Effector memory CD8-positive, alpha-beta T cell (primary cell): Measurements from ENCODE around the gene KAT8.

Experiments used
- ATAC-seq: fragments of 150-1000 bp; cut with Tn5 transposase; replicated peaks from 2 replicates; pipeline ENCODE4 v1.10.0; 2021; ENCODE audit warnings: mild to moderate bottlenecking, moderate library complexity
- DNase-seq, 3 experiments: peaks; one replicate each; pipeline ENCODE4 v3.0.0; 2021
- H3K27ac Mint-ChIP-seq, 2 donors: one replicate each; pipeline ENCODE4 v1.8.0; 2022; ENCODE audit warnings: mild to moderate bottlenecking in 2 of 2, mixed read lengths in 2 of 2, moderate library complexity in 2 of 2
- H3K27me3 Mint-ChIP-seq, 2 donors: one replicate each; pipeline ENCODE4 v1.8.0; 2022; ENCODE audit warnings: mixed read lengths in 2 of 2
- H3K36me3 Mint-ChIP-seq: one replicate; pipeline ENCODE4 v1.8.0; 2022; ENCODE audit warnings: mild to moderate bottlenecking, moderate library complexity, mixed read lengths; ENCODE audit not compliant: insufficient read depth
- H3K4me1 Mint-ChIP-seq, 2 donors: one replicate each; pipeline ENCODE4 v1.8.0; 2022; ENCODE audit warnings: low read depth in 2 of 2, mixed read lengths in 2 of 2
- H3K4me3 Mint-ChIP-seq, 2 donors: one replicate each; pipeline ENCODE4 v1.8.0; 2022; ENCODE audit warnings: mild to moderate bottlenecking in 2 of 2, mixed read lengths in 2 of 2, moderate library complexity in 2 of 2
- H3K9me3 Mint-ChIP-seq, 2 donors: one replicate each; pipeline ENCODE4 v1.8.0; 2022; ENCODE audit warnings: mixed read lengths in 2 of 2

The KAT8 gene

DNA sequence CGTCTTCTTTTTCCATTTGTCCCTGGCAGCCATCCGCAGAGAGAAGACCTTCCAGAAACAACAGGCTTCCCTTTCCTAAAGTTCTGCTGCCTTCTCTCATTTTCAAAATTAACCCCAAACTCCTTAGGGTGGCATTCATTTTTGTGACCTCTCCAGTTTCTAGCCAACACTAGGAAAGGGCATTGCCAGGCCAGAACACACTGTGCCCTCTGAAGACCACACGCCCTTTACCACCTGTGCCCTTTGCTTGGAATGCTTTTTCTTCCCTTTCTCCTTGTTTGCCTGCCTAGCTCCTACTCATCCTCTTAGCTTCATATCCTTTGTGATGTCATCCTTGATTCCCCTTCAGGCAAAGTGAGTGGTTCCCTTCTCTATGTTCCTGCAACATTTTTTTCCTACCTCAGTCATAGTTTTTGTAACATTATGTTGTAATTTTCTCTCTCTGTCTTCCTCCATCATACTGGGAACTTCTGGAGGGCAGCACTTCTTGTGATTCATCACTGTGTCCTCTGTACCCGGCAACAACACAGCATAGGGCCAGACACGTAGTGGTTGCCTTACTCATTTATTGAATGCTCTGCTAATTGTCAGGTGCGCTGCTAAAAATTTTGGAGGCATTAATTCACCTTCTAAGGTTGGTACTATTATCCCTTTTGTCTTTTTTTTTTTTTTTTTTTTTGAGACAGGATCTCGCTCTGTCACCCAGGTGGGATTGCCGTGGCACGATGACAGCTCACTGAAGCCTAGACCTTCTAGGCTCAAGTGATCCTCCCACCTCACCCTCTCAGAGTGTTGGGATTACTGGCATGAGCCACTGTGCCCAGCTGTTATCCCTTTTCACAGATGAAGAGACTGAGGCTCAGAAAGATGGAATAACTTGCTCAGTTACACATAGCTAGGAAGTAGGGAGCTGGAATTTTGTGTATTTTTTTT is 1.0 kb downstream of the KAT8 start:
- no peak for ATAC-seq
- Mint-ChIP-seq H3K4me1 (peaks cover 9% of the 10 kb centered on the region in 2 donors), H3K36me3 (peaks cover 57% of the 10 kb centered on the region), H3K27ac (peak overlapping the region; percentile 83 to 91), H3K9me3 (no peaks in the 10 kb centered on the region), H3K27me3 (no peaks in the 10 kb centered on the region), H3K4me3 (peak overlapping the region; percentile 77 to 79)
- DNase-seq = no peak

GRCh38 chr16:31120129-31120528 is 2.7 kb downstream of the KAT8 start:
- H3K9me3 Mint-ChIP-seq = no peaks in the 10 kb centered on the region
- no peak overlapping the region for H3K27ac Mint-ChIP-seq
- no peak for ATAC-seq
- H3K27me3 Mint-ChIP-seq = no peaks in the 10 kb centered on the region
- DNase-seq = no peak
- H3K4me1 Mint-ChIP-seq = peaks cover 9% of the 10 kb centered on the region in 2 donors
- H3K36me3 Mint-ChIP-seq = peaks cover 67% of the 10 kb centered on the region
- H3K4me3 Mint-ChIP-seq = no peak overlapping the region

GRCh38 chr16:31125844-31126243 is 8.4 kb downstream of the KAT8 start:
- peak overlapping the region in 1 of 2 donors; percentile 68 for H3K27ac Mint-ChIP-seq
- H3K27me3 Mint-ChIP-seq = no peaks in the 10 kb centered on the region
- H3K4me1 Mint-ChIP-seq = peaks cover 0 to 5% of the 10 kb centered on the region in 2 donors
- DNase-seq = no peak
- no peaks in the 10 kb centered on the region for H3K9me3 Mint-ChIP-seq
- H3K4me3 Mint-ChIP-seq = no peak overlapping the region
- no peak for ATAC-seq
- peaks cover 50% of the 10 kb centered on the region for H3K36me3 Mint-ChIP-seq

GRCh38 chr16:31127182-31127581 is 9.7 kb downstream of the KAT8 start:
- ATAC-seq = no peak
- Mint-ChIP-seq H3K4me3 (no peak overlapping the region), H3K36me3 (peaks cover 43% of the 10 kb centered on the region), H3K27ac (peak overlapping the region in 1 of 2 donors; percentile 84), H3K4me1 (peaks cover 0 to 5% of the 10 kb centered on the region in 2 donors), H3K27me3 (no peaks in the 10 kb centered on the region), H3K9me3 (no peaks in the 10 kb centered on the region)
- DNase-seq = no peak

DNA sequence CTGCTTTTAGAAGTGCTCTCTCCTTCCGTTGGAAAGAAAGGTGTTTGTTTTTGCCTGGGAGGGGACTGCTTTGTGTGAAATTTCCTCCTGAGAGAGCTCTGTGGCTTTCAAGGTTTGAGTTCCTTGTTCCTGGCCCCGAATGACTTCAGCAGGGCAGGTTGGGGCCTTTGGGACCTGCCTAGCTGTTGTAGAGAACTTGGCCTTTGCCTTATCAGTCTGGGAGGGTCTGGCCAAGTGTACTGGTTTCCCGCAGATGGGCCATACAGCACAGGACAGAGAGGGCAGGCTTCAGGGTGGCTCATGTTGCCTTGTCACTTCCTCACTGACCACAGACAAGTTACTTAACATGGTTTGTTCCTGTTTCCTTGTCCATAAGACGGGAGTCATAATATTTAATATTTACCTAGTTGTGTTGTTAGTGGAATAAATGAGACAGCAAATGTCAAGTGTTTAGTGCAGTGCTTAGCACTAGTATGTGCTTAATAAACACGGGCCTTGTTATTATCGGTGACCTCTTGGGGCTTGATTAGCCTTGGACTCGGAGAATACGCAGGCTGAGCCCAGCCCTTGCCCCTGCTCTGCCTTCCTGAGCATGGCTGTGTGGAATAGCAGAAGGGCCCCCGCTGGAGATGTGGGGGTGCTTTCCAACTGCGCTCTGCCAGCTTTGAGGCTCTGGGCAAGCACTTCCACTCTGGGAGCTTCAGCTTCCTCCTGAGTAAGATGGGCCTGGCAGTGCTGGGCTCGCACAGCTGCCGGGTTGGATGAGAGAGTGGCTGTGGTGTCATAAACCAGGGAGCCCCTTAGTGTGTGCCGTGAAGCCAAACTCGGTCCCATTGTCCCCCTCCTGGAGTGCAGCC is 11.5 kb downstream of the KAT8 start:
- peaks cover 0 to 5% of the 10 kb centered on the region in 2 donors for H3K4me1 Mint-ChIP-seq
- ATAC-seq (peak; percentile 49), DNase-seq (no peak)
- no peak overlapping the region for H3K27ac Mint-ChIP-seq
- no peaks in the 10 kb centered on the region for H3K9me3 Mint-ChIP-seq
- H3K4me3 Mint-ChIP-seq = no peak overlapping the region
- no peaks in the 10 kb centered on the region for H3K27me3 Mint-ChIP-seq
- H3K36me3 Mint-ChIP-seq = peaks cover 28% of the 10 kb centered on the region

GRCh38 chr16:31129568-31130335 is 12.3 kb downstream of the KAT8 start:
- Mint-ChIP-seq H3K4me1 (peaks cover 0 to 5% of the 10 kb centered on the region in 2 donors), H3K4me3 (no peak overlapping the region), H3K9me3 (no peaks in the 10 kb centered on the region), H3K36me3 (peaks cover 23% of the 10 kb centered on the region), H3K27me3 (no peaks in the 10 kb centered on the region), H3K27ac (peak overlapping the region in 1 of 2 donors; percentile 26)
- ATAC-seq = no peak
- DNase-seq = no peak

DNA sequence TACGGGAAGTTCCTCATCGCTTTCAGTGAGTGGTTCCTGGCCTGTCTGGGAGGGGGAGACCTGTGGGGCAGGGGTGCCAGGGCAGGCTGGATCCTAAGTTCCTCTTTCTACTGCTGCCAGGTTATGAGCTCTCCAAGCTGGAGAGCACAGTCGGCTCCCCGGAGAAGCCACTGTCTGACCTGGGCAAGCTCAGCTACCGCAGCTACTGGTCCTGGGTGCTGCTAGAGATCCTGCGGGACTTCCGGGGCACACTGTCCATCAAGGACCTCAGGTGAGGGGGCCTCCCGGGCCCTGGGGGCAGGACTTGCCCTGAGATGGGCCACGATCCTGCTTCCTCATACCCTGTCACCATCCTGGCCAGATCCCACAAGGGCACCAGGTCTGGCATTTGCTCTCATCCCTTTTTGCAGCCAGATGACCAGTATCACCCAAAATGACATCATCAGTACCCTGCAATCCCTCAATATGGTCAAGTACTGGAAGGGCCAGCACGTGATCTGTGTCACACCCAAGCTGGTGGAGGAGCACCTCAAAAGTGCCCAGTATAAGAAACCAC is 12.9 kb downstream of the KAT8 start:
- Mint-ChIP-seq H3K4me3 (no peak overlapping the region), H3K9me3 (no peaks in the 10 kb centered on the region), H3K27me3 (no peaks in the 10 kb centered on the region), H3K36me3 (peaks cover 23% of the 10 kb centered on the region), H3K4me1 (peaks cover 0 to 5% of the 10 kb centered on the region in 2 donors), H3K27ac (no peak overlapping the region)
- no peak for DNase-seq
- ATAC-seq = no peak

GRCh38 chr16:31130899-31131298 is 13.4 kb downstream of the KAT8 start:
- no peaks in the 10 kb centered on the region for H3K27me3 Mint-ChIP-seq
- H3K9me3 Mint-ChIP-seq = no peaks in the 10 kb centered on the region
- peaks cover 26% of the 10 kb centered on the region for H3K36me3 Mint-ChIP-seq
- ATAC-seq (no peak), DNase-seq (no peak)
- peaks cover 0 to 3% of the 10 kb centered on the region in 2 donors for H3K4me1 Mint-ChIP-seq
- H3K27ac Mint-ChIP-seq = no peak overlapping the region
- no peak overlapping the region for H3K4me3 Mint-ChIP-seq

- Mint-ChIP-seq H3K36me3 (peaks cover 22% of the 10 kb centered on the region), H3K4me1 (no peaks in the 10 kb centered on the region)
Measured at GRCh38 chr16:31131416-31131815, 14.0 kb downstream of the KAT8 start.

DNA sequence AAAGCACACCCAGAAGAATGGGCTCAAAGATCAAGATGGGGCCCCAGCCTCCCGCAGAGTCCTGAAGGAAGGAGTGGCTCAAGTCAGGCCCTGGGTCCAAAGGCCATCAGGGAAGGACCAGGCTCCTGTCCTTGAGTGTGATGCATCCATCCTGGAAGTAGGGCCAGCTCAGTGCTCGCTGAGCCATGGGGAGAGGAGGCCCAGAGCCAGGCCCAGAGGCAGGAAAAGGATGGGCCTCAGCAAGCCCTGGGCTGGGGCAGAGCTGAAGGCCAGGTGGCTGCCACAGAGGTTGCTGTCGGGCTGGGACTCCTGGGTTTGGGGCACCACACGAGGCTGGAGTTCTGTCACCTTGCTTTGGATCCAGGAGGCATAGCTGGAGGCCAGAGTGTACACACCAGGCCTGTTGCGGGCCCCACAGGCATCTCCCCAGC is 14.4 kb downstream of the KAT8 start:
- ATAC-seq = no peak
- no peak overlapping the region for H3K27ac Mint-ChIP-seq
- H3K9me3 Mint-ChIP-seq = no peaks in the 10 kb centered on the region
- no peaks in the 10 kb centered on the region for H3K4me1 Mint-ChIP-seq
- no peaks in the 10 kb centered on the region for H3K27me3 Mint-ChIP-seq
- H3K4me3 Mint-ChIP-seq = no peak overlapping the region
- no peak for DNase-seq
- peaks cover 22% of the 10 kb centered on the region for H3K36me3 Mint-ChIP-seq

More at GRCh38 chr16:31131416-31131815, 14.0 kb downstream of the KAT8 start:
- no peak for DNase-seq
- H3K9me3 Mint-ChIP-seq = no peaks in the 10 kb centered on the region
- H3K27me3 Mint-ChIP-seq = no peaks in the 10 kb centered on the region
- no peak for ATAC-seq
- no peak overlapping the region for H3K4me3 Mint-ChIP-seq
- H3K27ac Mint-ChIP-seq = no peak overlapping the region

DNA sequence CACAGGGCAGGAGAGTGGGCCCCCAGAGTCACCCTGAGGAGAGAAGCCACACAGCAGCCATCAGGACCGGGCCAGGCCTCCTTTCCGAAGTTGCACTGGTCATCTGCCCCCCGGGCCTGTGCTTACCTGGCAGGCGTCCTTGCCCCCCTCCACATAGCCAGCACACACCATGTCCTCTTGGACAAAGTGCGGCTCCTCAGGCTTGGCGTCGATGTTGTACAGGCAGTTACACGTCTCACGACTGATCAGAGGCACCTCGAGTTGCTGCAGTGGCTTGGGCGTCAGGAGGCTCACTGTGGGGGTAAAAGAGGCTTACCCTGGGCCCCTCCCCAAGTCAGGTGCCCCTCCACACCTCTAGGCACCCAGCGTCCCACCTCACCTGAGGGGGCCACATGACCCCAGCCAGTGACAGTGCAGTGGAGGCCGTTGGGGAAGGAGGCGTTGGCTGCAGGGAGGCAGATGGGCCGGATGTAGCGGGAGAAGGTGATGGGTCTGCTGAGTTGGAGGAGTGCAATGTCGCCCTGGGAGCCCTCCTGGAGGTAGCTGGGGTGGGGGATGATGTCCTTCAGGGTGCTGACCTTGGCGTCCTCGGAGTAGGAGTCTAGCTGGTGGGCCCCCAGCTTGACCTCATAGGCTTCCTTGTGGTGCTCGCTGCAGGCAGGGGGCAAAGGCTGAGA is 15.0 kb downstream of the KAT8 start:
- Mint-ChIP-seq H3K27me3 (no peaks in the 10 kb centered on the region), H3K4me1 (no peaks in the 10 kb centered on the region), H3K36me3 (peaks cover 22% of the 10 kb centered on the region), H3K27ac (peak overlapping the region in 1 of 2 donors; percentile 20), H3K4me3 (no peak overlapping the region), H3K9me3 (no peaks in the 10 kb centered on the region)
- no peak for ATAC-seq
- no peak for DNase-seq

DNA sequence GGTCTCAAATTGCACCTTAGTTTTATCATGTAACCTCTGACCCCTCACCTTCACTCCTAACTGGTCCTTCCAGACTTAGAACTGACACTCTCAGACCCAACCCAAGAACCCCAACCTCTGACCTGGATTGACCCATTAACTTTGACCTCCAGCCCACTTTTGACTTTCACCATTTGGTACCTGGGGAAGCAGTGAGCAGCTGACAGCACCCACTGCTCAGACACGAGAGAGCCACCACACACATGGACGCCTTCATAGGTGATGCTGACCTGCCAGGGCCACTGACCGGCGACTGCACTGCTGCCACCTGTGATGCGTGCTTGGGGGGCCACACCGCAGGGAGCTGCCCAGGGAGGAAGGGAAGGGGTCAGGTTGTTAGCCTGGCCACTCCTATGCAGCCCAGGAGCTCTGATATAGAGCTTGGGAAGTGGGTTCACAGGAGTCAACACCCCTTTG is 15.6 kb downstream of the KAT8 start:
- peak overlapping the region in 1 of 2 donors; percentile 42 for H3K27ac Mint-ChIP-seq
- H3K4me3 Mint-ChIP-seq = no peak overlapping the region
- ATAC-seq = no peak
- no peaks in the 10 kb centered on the region for H3K4me1 Mint-ChIP-seq
- peaks cover 18% of the 10 kb centered on the region for H3K36me3 Mint-ChIP-seq
- no peaks in the 10 kb centered on the region for H3K9me3 Mint-ChIP-seq
- no peak for DNase-seq
- H3K27me3 Mint-ChIP-seq = no peaks in the 10 kb centered on the region
